Natural killer cell (primary cell): ENCODE results near the gene COPS4. TPM values are rescaled to one million over a fixed set of nuclear protein-coding genes. Genes with fewer than 3 reads are reported as not detected.

Experiments used
- ATAC-seq, 3 donors: fragments of 150-1000 bp in 2 of 3; fragments of 200-7000 bp in 1 of 3; cut with Tn5 transposase; 1 replicate in 1 of 3; 2 replicates in 2 of 3; pipeline ENCODE4 v1.10.0; 2021; ENCODE audit warnings: mild to moderate bottlenecking in 2 of 3, moderate library complexity in 2 of 3
- DNase-seq, 2 donors: peaks; one replicate each; pipeline versions ENCODE4 v3.0.0 to v3.0.0-alpha.2; 2013 to 2021; ENCODE audit warnings: mixed read lengths in 1 of 2
- H3K27ac ChIP-seq: one replicate; pipeline ENCODE4 v1.5.1; 2013; ENCODE audit warnings: mild to moderate bottlenecking, low read length
- H3K27me3 ChIP-seq: one replicate; pipeline ENCODE4 v1.6.1; 2013; ENCODE audit warnings: low read length; ENCODE audit not compliant: control insufficient read depth, insufficient read depth
- H3K36me3 ChIP-seq: one replicate; pipeline ENCODE4 v1.6.1; 2013; ENCODE audit warnings: low read length; ENCODE audit not compliant: control insufficient read depth, insufficient read depth
- H3K4me1 ChIP-seq: one replicate; pipeline ENCODE4 v1.6.1; 2013; ENCODE audit warnings: low read length; ENCODE audit not compliant: control insufficient read depth, insufficient read depth
- H3K4me3 ChIP-seq: one replicate; pipeline ENCODE4 v1.5.1; 2013; ENCODE audit warnings: low read length
- H3K9me3 ChIP-seq: one replicate; pipeline ENCODE4 v1.6.1; 2013; ENCODE audit warnings: low read length; ENCODE audit not compliant: control insufficient read depth, insufficient read depth
- H3K27ac Mint-ChIP-seq, 2 donors: one replicate each; pipeline ENCODE4 v1.8.0; 2022; ENCODE audit warnings: mild to moderate bottlenecking in 2 of 2, mixed read lengths in 2 of 2, moderate library complexity in 1 of 2
- H3K27me3 Mint-ChIP-seq, 2 donors: one replicate each; pipeline ENCODE4 v1.8.0; 2022; ENCODE audit warnings: low read depth in 2 of 2, mixed read lengths in 2 of 2
- H3K36me3 Mint-ChIP-seq: one replicate; pipeline ENCODE4 v1.8.0; 2022; ENCODE audit warnings: mixed read lengths
- H3K4me1 Mint-ChIP-seq, 2 donors: one replicate each; pipeline ENCODE4 v1.8.0; 2022; ENCODE audit warnings: mixed read lengths in 2 of 2
- H3K4me3 Mint-ChIP-seq: one replicate; pipeline ENCODE4 v1.8.0; 2022; ENCODE audit warnings: mild to moderate bottlenecking, moderate library complexity, mixed read lengths
- H3K9me3 Mint-ChIP-seq, 2 donors: one replicate each; pipeline ENCODE4 v1.8.0; 2022; ENCODE audit warnings: mixed read lengths in 2 of 2
- WGBS: methylation state at CpG from one replicate; pipeline ENCODE4 v1.1.7; 2013; ENCODE audit warnings: missing lambda C conversion rate; ENCODE audit not compliant: insufficient coverage; 5-methylcytosine and 5-hydroxymethylcytosine counted together
- intact Hi-C: fragments of 100-400 bp; cut with micrococcal nuclease; formaldehyde crosslinking; loops from one replicate; pipeline ENCODE4 v1.14.2; 2022
- total RNA-seq, 4 donors: library from RNA; stranded (reverse); fragments of 120-200 nt in 1 of 4; gene quantifications; one replicate each; pipeline versions ENCODE4 v1.2.3 to v1.2.4, GENCODE V29; 2013 to 2022
- TF ChIP-seq, protein P1 (sequence below): fragments of 200-600 bp; IDR thresholded peaks from one replicate; pipeline ENCODE4 v1.8.0; 2022; ENCODE audit warnings: antibody characterized with exemption

Gene COPS4
- total RNA-seq, 3 donors from 2014 or later (not counting 1 experiment from before 2014, with no cell fraction given) = 35.8 to 39.8 (median 36.1) TPM

DNA sequence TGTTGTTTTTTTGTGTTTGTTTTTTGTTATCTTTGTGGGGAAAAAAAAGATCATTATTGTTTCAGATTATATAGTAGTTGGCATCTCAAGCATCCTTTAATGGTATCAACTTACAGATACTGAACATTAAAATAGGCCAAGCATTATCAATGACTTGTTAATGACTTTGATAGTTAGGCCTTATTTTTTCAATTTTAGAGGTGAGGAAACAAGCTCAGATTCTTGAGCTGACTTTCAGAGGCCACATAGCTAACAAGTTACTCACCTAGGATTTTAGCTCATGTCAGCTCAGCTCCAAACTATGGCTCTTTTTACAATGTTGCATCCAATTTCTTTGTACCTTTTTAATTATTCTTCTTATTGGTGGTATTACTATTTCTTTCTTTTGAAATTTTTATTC lies 80.0 kb downstream of the COPS4 start:
- H3K4me1 ChIP-seq = peaks cover 17% of the 10 kb centered on the region
- peak overlapping the region; percentile 49 for H3K27ac ChIP-seq
- Mint-ChIP-seq H3K27me3 (no peaks in the 10 kb centered on the region), H3K4me3 (peak overlapping the region; percentile 100), H3K4me1 (peaks cover 52 to 56% of the 10 kb centered on the region in 2 donors), H3K36me3 (peaks cover 14% of the 10 kb centered on the region), H3K27ac (peak overlapping the region; percentile 96 to 98), H3K9me3 (no peaks in the 10 kb centered on the region)
- DNase-seq = peak in 1 of 2 donors; percentile 23
- H3K27me3 ChIP-seq = no peaks in the 10 kb centered on the region
- peak overlapping the region; percentile 79 for H3K4me3 ChIP-seq
- intact Hi-C loops = loop anchor here (5.0 kb wide), 2 partner anchors 103 to 223 kb away; partner anchors contain the start of genes LIN54 and SEC31A
- TF ChIP-seq, protein P1, sequence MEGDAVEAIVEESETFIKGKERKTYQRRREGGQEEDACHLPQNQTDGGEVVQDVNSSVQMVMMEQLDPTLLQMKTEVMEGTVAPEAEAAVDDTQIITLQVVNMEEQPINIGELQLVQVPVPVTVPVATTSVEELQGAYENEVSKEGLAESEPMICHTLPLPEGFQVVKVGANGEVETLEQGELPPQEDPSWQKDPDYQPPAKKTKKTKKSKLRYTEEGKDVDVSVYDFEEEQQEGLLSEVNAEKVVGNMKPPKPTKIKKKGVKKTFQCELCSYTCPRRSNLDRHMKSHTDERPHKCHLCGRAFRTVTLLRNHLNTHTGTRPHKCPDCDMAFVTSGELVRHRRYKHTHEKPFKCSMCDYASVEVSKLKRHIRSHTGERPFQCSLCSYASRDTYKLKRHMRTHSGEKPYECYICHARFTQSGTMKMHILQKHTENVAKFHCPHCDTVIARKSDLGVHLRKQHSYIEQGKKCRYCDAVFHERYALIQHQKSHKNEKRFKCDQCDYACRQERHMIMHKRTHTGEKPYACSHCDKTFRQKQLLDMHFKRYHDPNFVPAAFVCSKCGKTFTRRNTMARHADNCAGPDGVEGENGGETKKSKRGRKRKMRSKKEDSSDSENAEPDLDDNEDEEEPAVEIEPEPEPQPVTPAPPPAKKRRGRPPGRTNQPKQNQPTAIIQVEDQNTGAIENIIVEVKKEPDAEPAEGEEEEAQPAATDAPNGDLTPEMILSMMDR = no peak
- H3K36me3 ChIP-seq = peaks cover 6% of the 10 kb centered on the region
- H3K9me3 ChIP-seq = no peaks in the 10 kb centered on the region
- no peak for ATAC-seq

DNA sequence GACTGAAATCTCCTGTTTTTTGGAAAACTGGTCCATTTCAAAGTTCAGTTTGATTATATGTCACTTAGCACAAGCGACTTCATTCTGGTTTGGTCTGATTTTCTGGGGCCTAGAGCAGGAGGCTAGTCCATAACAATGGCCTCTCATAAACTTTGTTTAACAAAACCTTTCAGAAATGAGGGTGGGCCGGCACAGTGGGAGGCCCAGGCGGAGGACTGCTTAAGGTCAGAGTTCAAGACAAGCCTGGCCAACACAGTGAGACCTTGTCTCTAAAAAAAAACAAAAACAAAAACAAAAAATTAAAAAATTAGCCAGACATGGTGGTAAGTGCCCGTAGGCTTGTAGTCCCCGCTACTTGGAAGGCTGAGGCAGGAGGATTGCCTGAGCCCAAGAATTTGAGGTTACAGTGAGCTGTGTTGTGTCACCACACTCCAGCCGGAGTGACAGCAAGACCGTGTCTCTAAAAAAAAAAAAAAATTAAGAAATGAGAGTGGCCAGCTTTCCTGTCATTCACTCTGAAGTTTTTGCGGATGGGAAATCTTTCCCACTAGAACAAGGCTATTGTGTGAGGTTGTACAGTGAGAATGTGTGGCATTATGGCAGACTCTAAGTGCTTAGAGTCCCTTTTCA lies 80.8 kb downstream of the COPS4 start:
- H3K4me3 ChIP-seq = no peak overlapping the region
- Mint-ChIP-seq H3K4me3 (peak overlapping the region; percentile 100), H3K36me3 (peaks cover 14% of the 10 kb centered on the region), H3K27me3 (no peaks in the 10 kb centered on the region), H3K27ac (peak overlapping the region; percentile 96 to 98), H3K9me3 (no peaks in the 10 kb centered on the region), H3K4me1 (peaks cover 49 to 53% of the 10 kb centered on the region in 2 donors)
- TF ChIP-seq, protein P1 = no peak
- peaks cover 13% of the 10 kb centered on the region for H3K4me1 ChIP-seq
- intact Hi-C loops = no loop called here
- H3K36me3 ChIP-seq = peaks cover 3% of the 10 kb centered on the region
- no peak for ATAC-seq
- H3K27ac ChIP-seq = peak overlapping the region; percentile 49
- no peak for DNase-seq
- 73% methylated on average over 8 of the region's 8 CpGs for WGBS
- H3K9me3 ChIP-seq = no peaks in the 10 kb centered on the region
- no peaks in the 10 kb centered on the region for H3K27me3 ChIP-seq

DNA sequence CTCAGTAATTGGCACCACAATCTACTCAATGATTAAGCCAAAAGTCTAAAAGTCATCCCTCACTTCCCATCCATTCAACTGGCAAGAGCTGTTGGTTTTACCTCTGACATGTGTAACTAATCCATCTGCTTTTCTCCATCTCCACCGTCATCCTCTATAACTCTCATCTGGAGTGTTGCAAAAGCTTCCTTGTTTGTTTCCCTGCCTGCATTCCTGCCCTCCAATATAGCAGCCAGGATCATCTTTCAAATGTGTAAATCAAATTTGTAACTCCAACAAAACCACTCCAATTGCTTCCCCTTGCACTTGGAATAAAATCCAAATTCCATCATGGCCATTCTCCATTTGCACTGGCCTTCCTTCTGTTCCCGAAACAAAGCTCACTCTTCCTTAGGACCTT lies 83.9 kb downstream of the COPS4 start:
- no peaks in the 10 kb centered on the region for H3K36me3 ChIP-seq
- H3K4me3 ChIP-seq = no peak overlapping the region
- H3K4me1 ChIP-seq = peaks cover 13% of the 10 kb centered on the region
- Mint-ChIP-seq H3K36me3 (peaks cover 5% of the 10 kb centered on the region), H3K4me3 (no peak overlapping the region), H3K9me3 (no peaks in the 10 kb centered on the region), H3K4me1 (peaks cover 33 to 34% of the 10 kb centered on the region in 2 donors), H3K27me3 (no peaks in the 10 kb centered on the region), H3K27ac (no peak overlapping the region)
- WGBS = 94% methylated on average over 2 of the region's 2 CpGs
- H3K27me3 ChIP-seq = no peaks in the 10 kb centered on the region
- TF ChIP-seq, protein P1 = no peak
- no peaks in the 10 kb centered on the region for H3K9me3 ChIP-seq
- no peak overlapping the region for H3K27ac ChIP-seq
- intact Hi-C loops = no loop called here
- DNase-seq (no peak), ATAC-seq (no peak)

DNA sequence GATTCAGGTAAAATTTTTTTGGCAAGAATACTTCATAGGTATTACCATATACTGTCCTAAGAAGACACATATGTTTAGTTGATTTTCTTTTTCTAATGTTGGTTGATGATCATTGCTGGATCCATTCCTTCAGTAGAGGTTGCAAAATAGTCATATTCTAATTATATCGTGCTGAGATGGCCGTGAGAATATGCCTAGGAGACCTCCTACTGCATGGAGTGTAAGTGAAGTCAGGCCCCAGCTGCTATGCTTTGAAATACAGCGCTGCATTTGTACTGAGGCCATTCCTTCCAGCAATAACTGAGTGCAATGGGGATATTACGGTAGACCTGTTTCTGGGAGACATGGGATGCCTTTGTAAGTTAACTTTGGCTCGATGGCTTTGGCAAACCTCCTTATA lies 86.3 kb downstream of the COPS4 start:
- WGBS = 96% methylated on average over 5 of the region's 5 CpGs
- H3K36me3 Mint-ChIP-seq = no peaks in the 10 kb centered on the region
- TF ChIP-seq, protein P1 = no peak
- Histone ChIP-seq H3K36me3 (no peaks in the 10 kb centered on the region), H3K9me3 (no peaks in the 10 kb centered on the region), H3K4me1 (peaks cover 25% of the 10 kb centered on the region), H3K27ac (no peak overlapping the region), H3K27me3 (no peaks in the 10 kb centered on the region), H3K4me3 (no peak overlapping the region)
- peaks cover 27 to 33% of the 10 kb centered on the region in 2 donors for H3K4me1 Mint-ChIP-seq
- H3K27me3 Mint-ChIP-seq = no peaks in the 10 kb centered on the region
- intact Hi-C loops = no loop called here
- H3K4me3 Mint-ChIP-seq = no peak overlapping the region
- DNase-seq = no peak
- ATAC-seq = no peak
- no peak overlapping the region for H3K27ac Mint-ChIP-seq
- no peaks in the 10 kb centered on the region for H3K9me3 Mint-ChIP-seq
